ENCODE results near the gene COG3. TPM values are rescaled to one million over a fixed set of nuclear protein-coding genes. Genes with fewer than 3 reads are reported as not detected.

COG3 gene
- total and polyA plus RNA-seq, 2 donors (not counting 3 experiments of a cell fraction or from before 2014, with no cell fraction given), result 18.9 to 27.0 TPM

GRCh38 chr13:45519493-45519892, 54.8 kb downstream of the COG3 start:
- dilution Hi-C loops (cut with MboI; ENCODE audit: extremely low pct_ligation_motif_present, low sequenced_read_pairs) (no loop called here), intact Hi-C loops (cut with micrococcal nuclease) (no loop called here)
- no peak for DNase-seq (ENCODE audit: low read depth, low spot score)
- no peak for TF ChIP-seq MYC (IDR thresholded peaks at IDR 0.05; ENCODE audit: low read depth, low read length)
- TF ChIP-seq JUN (IDR thresholded peaks at IDR 0.05; ENCODE audit: borderline replicate concordance, insufficient read depth, insufficient read length, low read depth), result no peak
- TF ChIP-seq CTCF (IDR thresholded peaks at IDR 0.05; ENCODE audit: extremely low read depth in 1 of 2, insufficient read depth in 1 of 2, low read depth in 1 of 2, low read length in 2 of 2), result no peak
- no peak for TF ChIP-seq POLR2A (IDR thresholded peaks at IDR 0.05; ENCODE audit: low read depth, low read length)
- no peak for TF ChIP-seq GATA2 (IDR thresholded peaks at IDR 0.05; ENCODE audit: insufficient read depth, insufficient read length, low read depth, low read length)
- no peak for TF ChIP-seq EZH2 (IDR thresholded peaks at IDR 0.05; ENCODE audit: borderline replicate concordance, low read depth, low read length, severe bottlenecking)
- TF ChIP-seq POLR2AphosphoS5 (IDR thresholded peaks at IDR 0.05; ENCODE audit: insufficient read depth, low read depth, low read length), result no peak
- no peak for TF ChIP-seq FOS (IDR thresholded peaks at IDR 0.05; ENCODE audit: borderline replicate concordance, insufficient read depth, low read length)
- TF ChIP-seq MAX (IDR thresholded peaks at IDR 0.05; ENCODE audit: insufficient read depth, insufficient read length), result no peak
- CTCF ChIA-PET, result interaction anchor here (1.0 kb wide), 1 partner anchor 9 kb away, joined by 3 read pairs; no protein-coding TSS in a partner anchor
- Histone ChIP-seq H3K4me1 (ENCODE audit: control insufficient read depth, extremely low read depth, insufficient read depth, low read length) (no peaks in the 10 kb centered on the region), H3K4me3 (replicated peaks in 1 of 3; ENCODE audit: insufficient read depth in 1 of 3, low read depth in 1 of 3, low read length in 3 of 3) (no peak overlapping the region), H3K27me3 (ENCODE audit: control insufficient read depth in 2 of 2, insufficient read depth in 2 of 2, low read length in 2 of 2) (no peaks in the 10 kb centered on the region), H3K9me1 (replicated peaks; ENCODE audit: control insufficient read depth, extremely low read depth, insufficient read depth, low read length) (no peaks in the 10 kb centered on the region), H3K27ac (ENCODE audit: insufficient read depth, low read depth, low read length) (no peak overlapping the region), H3K36me3 (ENCODE audit: control insufficient read depth in 2 of 2, extremely low read depth in 1 of 2, insufficient read depth in 2 of 2, low read length in 2 of 2) (peaks cover 10 to 31% of the 10 kb centered on the region in 2 experiments), H2AFZ (ENCODE audit: low read depth, low read length) (no peak overlapping the region), H4K20me1 (replicated peaks; ENCODE audit: control insufficient read depth, extremely low read depth, insufficient read depth, low read length) (no peaks in the 10 kb centered on the region), H3K79me2 (ENCODE audit: control insufficient read depth, insufficient read depth, low read length) (no peaks in the 10 kb centered on the region), H3K9ac (replicated peaks; ENCODE audit: extremely low read depth, insufficient read depth, low read length) (no peak overlapping the region), H3K9me3 (replicated peaks; ENCODE audit: control insufficient read depth, insufficient read depth, low read length) (no peaks in the 10 kb centered on the region), H3K4me2 (ENCODE audit: insufficient read depth, low read length) (no peak overlapping the region)
- no peak for FAIRE-seq
- POLR2A ChIA-PET, result no interaction called here
- BruUV-seq (replicated peaks), result no TSS peak
